Measurements from ENCODE around the gene CFAP73. TPM values are rescaled to one million over a fixed set of nuclear protein-coding genes. Genes with fewer than 3 reads are reported as not detected.

The CFAP73 gene
- total RNA-seq, 1 donor, result not detected

DNA sequence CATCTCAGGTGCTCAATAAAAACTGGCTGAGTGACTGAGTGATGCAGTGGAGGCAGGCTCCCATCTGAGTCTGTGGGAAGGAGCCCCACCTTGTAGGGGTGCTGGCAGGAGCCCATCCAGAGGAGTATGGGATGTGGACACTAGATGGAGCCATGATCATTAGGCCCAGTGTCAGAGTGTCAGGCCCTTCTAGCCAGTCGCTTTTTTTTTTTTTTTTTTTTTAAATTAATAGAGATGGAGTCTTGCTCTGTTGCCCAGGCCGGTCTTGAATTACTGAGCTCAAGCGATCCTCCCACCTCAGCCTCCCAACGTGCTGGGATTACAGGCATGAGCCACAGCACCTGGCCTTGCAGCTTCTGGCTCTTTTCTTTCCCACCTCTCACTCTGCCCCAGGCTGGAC, 47.5 kb downstream of the CFAP73 start:
- H3K4me3 ChIP-seq (ENCODE audit: low read depth, low read length), result no peak overlapping the region
- TF ChIP-seq, protein P1, sequence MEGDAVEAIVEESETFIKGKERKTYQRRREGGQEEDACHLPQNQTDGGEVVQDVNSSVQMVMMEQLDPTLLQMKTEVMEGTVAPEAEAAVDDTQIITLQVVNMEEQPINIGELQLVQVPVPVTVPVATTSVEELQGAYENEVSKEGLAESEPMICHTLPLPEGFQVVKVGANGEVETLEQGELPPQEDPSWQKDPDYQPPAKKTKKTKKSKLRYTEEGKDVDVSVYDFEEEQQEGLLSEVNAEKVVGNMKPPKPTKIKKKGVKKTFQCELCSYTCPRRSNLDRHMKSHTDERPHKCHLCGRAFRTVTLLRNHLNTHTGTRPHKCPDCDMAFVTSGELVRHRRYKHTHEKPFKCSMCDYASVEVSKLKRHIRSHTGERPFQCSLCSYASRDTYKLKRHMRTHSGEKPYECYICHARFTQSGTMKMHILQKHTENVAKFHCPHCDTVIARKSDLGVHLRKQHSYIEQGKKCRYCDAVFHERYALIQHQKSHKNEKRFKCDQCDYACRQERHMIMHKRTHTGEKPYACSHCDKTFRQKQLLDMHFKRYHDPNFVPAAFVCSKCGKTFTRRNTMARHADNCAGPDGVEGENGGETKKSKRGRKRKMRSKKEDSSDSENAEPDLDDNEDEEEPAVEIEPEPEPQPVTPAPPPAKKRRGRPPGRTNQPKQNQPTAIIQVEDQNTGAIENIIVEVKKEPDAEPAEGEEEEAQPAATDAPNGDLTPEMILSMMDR (IDR thresholded peaks at IDR 0.05; ENCODE audit: insufficient read depth, low read depth, low read length), result peak; percentile 82
- peak; percentile 85 for DNase-seq (ENCODE audit: low read depth)

GRCh38 chr12:113197518-113198077, 48.1 kb downstream of the CFAP73 start:
- no peak overlapping the region for H3K4me3 ChIP-seq (ENCODE audit: low read depth, low read length)
- DNase-seq (ENCODE audit: low read depth), result no peak
- TF ChIP-seq, protein P1 (IDR thresholded peaks at IDR 0.05; ENCODE audit: insufficient read depth, low read depth, low read length), result no peak

GRCh38 chr12:113198296-113198695, 48.8 kb downstream of the CFAP73 start:
- no peak for DNase-seq (ENCODE audit: low read depth)
- TF ChIP-seq, protein P1 (IDR thresholded peaks at IDR 0.05; ENCODE audit: insufficient read depth, low read depth, low read length), result no peak
- H3K4me3 ChIP-seq (ENCODE audit: low read depth, low read length), result no peak overlapping the region

- no peak overlapping the region for H3K4me3 ChIP-seq (ENCODE audit: low read depth, low read length)
- TF ChIP-seq, protein P1 (IDR thresholded peaks at IDR 0.05; ENCODE audit: insufficient read depth, low read depth, low read length), result no peak
Observed at GRCh38 chr12:113200021-113200797, 50.7 kb downstream of the CFAP73 start.

DNA sequence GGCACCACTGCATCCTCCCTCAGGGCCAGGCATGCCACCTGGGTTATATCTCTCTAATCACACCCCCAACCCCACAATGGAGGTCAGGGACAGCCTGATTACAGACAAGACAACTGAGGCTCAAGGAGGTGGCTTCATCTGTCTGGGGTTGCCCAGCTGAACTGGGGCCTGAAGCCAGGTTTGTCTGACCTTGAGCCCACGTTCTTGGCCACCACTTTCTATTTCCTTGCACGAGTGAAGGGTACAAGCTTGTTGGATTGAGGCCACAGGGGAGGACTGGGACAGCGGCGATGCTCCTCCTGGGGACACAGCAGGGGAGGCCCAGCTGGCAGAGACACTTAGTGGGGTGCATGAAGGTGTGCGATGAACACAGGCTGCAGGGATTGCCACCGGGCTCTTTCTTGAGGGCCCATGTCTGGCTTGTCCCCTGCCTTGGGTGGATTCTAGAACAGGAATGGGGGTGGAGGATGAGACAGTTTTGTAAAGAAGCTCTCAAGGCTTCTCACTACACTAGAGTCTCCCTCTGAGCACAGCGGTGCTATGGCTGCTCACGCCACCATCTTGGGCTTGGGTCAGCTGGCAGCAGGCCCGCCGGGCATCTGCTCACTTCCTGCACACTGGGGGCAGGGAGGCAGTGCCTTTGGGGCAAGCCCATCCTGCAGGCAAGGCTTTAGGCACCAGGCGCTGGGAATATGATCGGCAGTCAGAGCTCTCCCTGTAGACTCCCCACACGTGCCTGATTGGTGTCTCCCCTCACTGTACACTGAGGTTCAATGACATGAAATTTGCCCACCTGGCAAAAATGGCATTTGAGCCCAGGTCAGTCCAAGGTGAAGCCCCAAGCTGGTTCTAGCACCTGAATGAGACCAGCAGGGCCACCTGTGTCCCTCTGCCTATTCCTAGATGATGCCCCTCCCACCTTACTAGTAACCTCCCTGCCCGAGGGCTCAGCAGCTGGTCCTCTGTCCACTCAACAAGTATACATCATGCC, 52.0 kb downstream of the CFAP73 start:
- TF ChIP-seq, protein P1 (IDR thresholded peaks at IDR 0.05; ENCODE audit: insufficient read depth, low read depth, low read length), result no peak
- no peak overlapping the region for H3K4me3 ChIP-seq (ENCODE audit: low read depth, low read length)
- DNase-seq (ENCODE audit: low read depth), result no peak

More at GRCh38 chr12:113200021-113200797, 50.7 kb downstream of the CFAP73 start:
- DNase-seq (ENCODE audit: low read depth), result no peak

- TF ChIP-seq, protein P1 (IDR thresholded peaks at IDR 0.05; ENCODE audit: insufficient read depth, low read depth, low read length), result no peak
- DNase-seq (ENCODE audit: low read depth), result no peak
Observed at GRCh38 chr12:113202300-113203075, 53.0 kb downstream of the CFAP73 start.

More at GRCh38 chr12:113202300-113203075, 53.0 kb downstream of the CFAP73 start:
- no peak overlapping the region for H3K4me3 ChIP-seq (ENCODE audit: low read depth, low read length)

All from fibroblast of villous mesenchyme (primary cell).